ENCODE data around the gene ARHGAP26. TPM values are rescaled to one million over a fixed set of nuclear protein-coding genes. Genes with fewer than 3 reads are reported as not detected.

ARHGAP26 gene
- polyA plus RNA-seq, 1 donor from 2014 or later: 0.83 TPM

DNA sequence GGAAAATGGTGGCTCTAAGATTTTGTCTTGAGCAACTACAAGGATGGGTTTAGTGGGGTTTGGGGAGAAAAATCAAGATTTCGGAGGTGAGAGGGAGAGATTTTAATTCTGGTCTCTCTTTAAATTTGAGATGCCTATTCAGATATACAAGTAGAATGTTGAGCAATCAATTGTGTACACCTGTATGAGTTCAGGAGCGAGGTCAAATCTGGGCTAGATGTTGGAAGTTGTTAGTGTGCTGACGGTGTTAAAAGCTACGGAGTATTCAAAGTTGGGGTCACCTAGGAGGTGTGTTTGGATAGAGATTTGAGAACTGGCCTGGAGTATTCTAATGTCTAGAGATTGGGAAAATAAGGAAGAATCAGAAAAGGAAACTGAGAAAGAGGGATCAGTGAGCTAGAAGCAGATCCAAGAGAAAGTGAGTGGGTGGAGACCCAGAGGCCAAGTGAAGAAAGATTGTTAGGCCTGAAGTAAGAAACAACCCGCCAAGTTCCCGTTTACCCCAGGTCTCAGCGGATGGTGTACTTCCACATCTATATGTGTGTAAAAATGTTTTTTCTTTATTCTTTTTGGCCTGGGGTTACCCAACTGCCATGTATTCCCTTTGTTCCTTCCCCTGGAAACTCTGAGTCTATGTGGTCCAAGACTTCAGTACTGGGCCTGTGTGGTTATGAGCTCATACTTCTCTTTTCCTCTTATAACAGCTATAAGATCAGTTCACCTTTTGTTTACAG lies 11.9 kb upstream of the ARHGAP26 start:
- Histone ChIP-seq H3F3A (ENCODE audit: insufficient read depth, low read length, poor library complexity, severe bottlenecking) (no peaks in the 10 kb centered on the region), H3K36me3 (ENCODE audit: insufficient read depth, low read length) (no peaks in the 10 kb centered on the region), H3K27ac (ENCODE audit: low read length) (no peak overlapping the region), H3K9me2 (ENCODE audit: insufficient read depth, low read length) (no peaks in the 10 kb centered on the region), H3K79me2 (replicated peaks; ENCODE audit: insufficient read depth, low read length) (no peaks in the 10 kb centered on the region), H3K9ac (ENCODE audit: low read length) (no peak overlapping the region), H3K9me3 (ENCODE audit: low read length) (no peaks in the 10 kb centered on the region), H3K4me2 (ENCODE audit: low read length) (no peak overlapping the region), H3K4me3 (ENCODE audit: low read length) (no peak overlapping the region), H2AFZ (ENCODE audit: low read depth, low read length) (no peak overlapping the region), H4K20me1 (ENCODE audit: insufficient read depth) (no peaks in the 10 kb centered on the region), H3K27me3 (ENCODE audit: insufficient read depth, low read depth, low read length) (no peaks in the 10 kb centered on the region)
- TF ChIP-seq POLR2AphosphoS5 (IDR thresholded peaks at IDR 0.05): no peak
- TF ChIP-seq SMC3 (conservative IDR thresholded peaks at IDR 0.05; ENCODE audit: poor library complexity): no peak
- TF ChIP-seq, protein P1, sequence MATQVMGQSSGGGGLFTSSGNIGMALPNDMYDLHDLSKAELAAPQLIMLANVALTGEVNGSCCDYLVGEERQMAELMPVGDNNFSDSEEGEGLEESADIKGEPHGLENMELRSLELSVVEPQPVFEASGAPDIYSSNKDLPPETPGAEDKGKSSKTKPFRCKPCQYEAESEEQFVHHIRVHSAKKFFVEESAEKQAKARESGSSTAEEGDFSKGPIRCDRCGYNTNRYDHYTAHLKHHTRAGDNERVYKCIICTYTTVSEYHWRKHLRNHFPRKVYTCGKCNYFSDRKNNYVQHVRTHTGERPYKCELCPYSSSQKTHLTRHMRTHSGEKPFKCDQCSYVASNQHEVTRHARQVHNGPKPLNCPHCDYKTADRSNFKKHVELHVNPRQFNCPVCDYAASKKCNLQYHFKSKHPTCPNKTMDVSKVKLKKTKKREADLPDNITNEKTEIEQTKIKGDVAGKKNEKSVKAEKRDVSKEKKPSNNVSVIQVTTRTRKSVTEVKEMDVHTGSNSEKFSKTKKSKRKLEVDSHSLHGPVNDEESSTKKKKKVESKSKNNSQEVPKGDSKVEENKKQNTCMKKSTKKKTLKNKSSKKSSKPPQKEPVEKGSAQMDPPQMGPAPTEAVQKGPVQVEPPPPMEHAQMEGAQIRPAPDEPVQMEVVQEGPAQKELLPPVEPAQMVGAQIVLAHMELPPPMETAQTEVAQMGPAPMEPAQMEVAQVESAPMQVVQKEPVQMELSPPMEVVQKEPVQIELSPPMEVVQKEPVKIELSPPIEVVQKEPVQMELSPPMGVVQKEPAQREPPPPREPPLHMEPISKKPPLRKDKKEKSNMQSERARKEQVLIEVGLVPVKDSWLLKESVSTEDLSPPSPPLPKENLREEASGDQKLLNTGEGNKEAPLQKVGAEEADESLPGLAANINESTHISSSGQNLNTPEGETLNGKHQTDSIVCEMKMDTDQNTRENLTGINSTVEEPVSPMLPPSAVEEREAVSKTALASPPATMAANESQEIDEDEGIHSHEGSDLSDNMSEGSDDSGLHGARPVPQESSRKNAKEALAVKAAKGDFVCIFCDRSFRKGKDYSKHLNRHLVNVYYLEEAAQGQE (IDR thresholded peaks at IDR 0.05; ENCODE audit: borderline replicate concordance): no peak
- TF ChIP-seq EZH2 (IDR thresholded peaks at IDR 0.05; ENCODE audit: borderline replicate concordance, insufficient read depth, low read length, poor library complexity, severe bottlenecking): no peak
- TF ChIP-seq, protein P2, sequence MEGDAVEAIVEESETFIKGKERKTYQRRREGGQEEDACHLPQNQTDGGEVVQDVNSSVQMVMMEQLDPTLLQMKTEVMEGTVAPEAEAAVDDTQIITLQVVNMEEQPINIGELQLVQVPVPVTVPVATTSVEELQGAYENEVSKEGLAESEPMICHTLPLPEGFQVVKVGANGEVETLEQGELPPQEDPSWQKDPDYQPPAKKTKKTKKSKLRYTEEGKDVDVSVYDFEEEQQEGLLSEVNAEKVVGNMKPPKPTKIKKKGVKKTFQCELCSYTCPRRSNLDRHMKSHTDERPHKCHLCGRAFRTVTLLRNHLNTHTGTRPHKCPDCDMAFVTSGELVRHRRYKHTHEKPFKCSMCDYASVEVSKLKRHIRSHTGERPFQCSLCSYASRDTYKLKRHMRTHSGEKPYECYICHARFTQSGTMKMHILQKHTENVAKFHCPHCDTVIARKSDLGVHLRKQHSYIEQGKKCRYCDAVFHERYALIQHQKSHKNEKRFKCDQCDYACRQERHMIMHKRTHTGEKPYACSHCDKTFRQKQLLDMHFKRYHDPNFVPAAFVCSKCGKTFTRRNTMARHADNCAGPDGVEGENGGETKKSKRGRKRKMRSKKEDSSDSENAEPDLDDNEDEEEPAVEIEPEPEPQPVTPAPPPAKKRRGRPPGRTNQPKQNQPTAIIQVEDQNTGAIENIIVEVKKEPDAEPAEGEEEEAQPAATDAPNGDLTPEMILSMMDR (IDR thresholded peaks at IDR 0.05; ENCODE audit: poor library complexity, severe bottlenecking): no peak
- TF ChIP-seq TAF1 (IDR thresholded peaks at IDR 0.05; ENCODE audit: low read depth): no peak
- no peak for TF ChIP-seq RAD21 (conservative IDR thresholded peaks at IDR 0.05)
- TF ChIP-seq EP300 (conservative IDR thresholded peaks at IDR 0.05; ENCODE audit: poor library complexity, severe bottlenecking): no peak
- no peak for TF ChIP-seq MXI1 (conservative IDR thresholded peaks at IDR 0.05; ENCODE audit: poor library complexity, severe bottlenecking)

DNA sequence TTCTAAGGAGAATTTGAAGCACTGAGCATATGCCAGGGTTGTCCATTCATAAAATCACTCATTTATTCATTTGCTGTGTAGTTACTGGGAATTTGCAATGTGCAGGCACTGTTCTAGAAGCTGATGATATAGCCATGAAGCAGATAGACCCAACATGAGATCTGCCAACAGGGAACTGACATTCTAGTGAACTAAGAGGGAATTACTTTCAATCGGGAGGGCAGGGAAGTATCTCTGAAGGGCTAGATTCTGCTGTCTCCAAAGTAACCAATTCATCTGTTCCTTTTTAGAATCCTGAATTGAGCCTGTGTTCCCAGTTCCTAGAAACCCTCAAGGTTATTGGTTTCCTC lies 11.4 kb upstream of the ARHGAP26 start:
- H3K9me3 ChIP-seq (ENCODE audit: low read length): no peaks in the 10 kb centered on the region
- H2AFZ ChIP-seq (ENCODE audit: low read depth, low read length): no peak overlapping the region
- H3K9me2 ChIP-seq (ENCODE audit: insufficient read depth, low read length): no peaks in the 10 kb centered on the region
- no peak overlapping the region for H3K4me2 ChIP-seq (ENCODE audit: low read length)
- H3F3A ChIP-seq (ENCODE audit: insufficient read depth, low read length, poor library complexity, severe bottlenecking): no peaks in the 10 kb centered on the region
- TF ChIP-seq EZH2 (IDR thresholded peaks at IDR 0.05; ENCODE audit: borderline replicate concordance, insufficient read depth, low read length, poor library complexity, severe bottlenecking) (no peak), MXI1 (conservative IDR thresholded peaks at IDR 0.05; ENCODE audit: poor library complexity, severe bottlenecking) (no peak), POLR2AphosphoS5 (IDR thresholded peaks at IDR 0.05) (no peak)
- H3K79me2 ChIP-seq (replicated peaks; ENCODE audit: insufficient read depth, low read length): no peaks in the 10 kb centered on the region
- H3K9ac ChIP-seq (ENCODE audit: low read length): no peak overlapping the region
- H3K27me3 ChIP-seq (ENCODE audit: insufficient read depth, low read depth, low read length): no peaks in the 10 kb centered on the region
- H3K36me3 ChIP-seq (ENCODE audit: insufficient read depth, low read length): no peaks in the 10 kb centered on the region
- no peak overlapping the region for H3K27ac ChIP-seq (ENCODE audit: low read length)
- no peaks in the 10 kb centered on the region for H4K20me1 ChIP-seq (ENCODE audit: insufficient read depth)
- H3K4me3 ChIP-seq (ENCODE audit: low read length): no peak overlapping the region
